ENCODE data around the gene CLECL1.

Gene CLECL1

GRCh38 chr12:9732921-9733461 lies at the start of gene CLECL1:
Gene CLECL1, minus strand, starts transcription at chr12:9733097.
- DNase-seq = no peak

- no peak for DNase-seq
Measured at GRCh38 chr12:9781360-9781759, 48.5 kb upstream of the CLECL1 start.

- no peak for DNase-seq
Measured at GRCh38 chr12:9779209-9779608, 46.3 kb upstream of the CLECL1 start.

GRCh38 chr12:9776781-9777180 lies 43.9 kb upstream of the CLECL1 start:
- no peak for DNase-seq

GRCh38 chr12:9773216-9773877 lies 40.5 kb upstream of the CLECL1 start:
- DNase-seq = no peak

GRCh38 chr12:9763025-9763424 lies 30.1 kb upstream of the CLECL1 start:
- peak; percentile 64 for DNase-seq

- DNase-seq = no peak
Measured at GRCh38 chr12:9762369-9762768, 29.5 kb upstream of the CLECL1 start.

- peak; percentile 52 for DNase-seq
Measured at GRCh38 chr12:9761419-9761781, 28.5 kb upstream of the CLECL1 start.

GRCh38 chr12:9760699-9761418 lies 28.0 kb upstream of the CLECL1 start, which contains the start of gene CD69:
Gene CD69, minus strand, starts transcription at chr12:9760901. Its CDS starts 81 bp downstream, at chr12:9760820.
- DNase-seq = peak; percentile 79

- DNase-seq = peak; percentile 35
Measured at GRCh38 chr12:9760120-9760519, 27.2 kb upstream of the CLECL1 start.

GRCh38 chr12:9759694-9760093 lies 26.8 kb upstream of the CLECL1 start:
- peak; percentile 30 for DNase-seq

- DNase-seq = peak; percentile 52
Measured at GRCh38 chr12:9758119-9758518, 25.2 kb upstream of the CLECL1 start.

- DNase-seq = peak; percentile 19
Measured at GRCh38 chr12:9757433-9758025, 24.6 kb upstream of the CLECL1 start.

- DNase-seq = no peak
Measured at GRCh38 chr12:9756706-9757105, 23.8 kb upstream of the CLECL1 start.

GRCh38 chr12:9756170-9756569 lies 23.3 kb upstream of the CLECL1 start:
- DNase-seq = no peak

GRCh38 chr12:9755567-9755966 lies 22.7 kb upstream of the CLECL1 start:
- DNase-seq = no peak

- DNase-seq = no peak
Measured at GRCh38 chr12:9755035-9755434, 22.1 kb upstream of the CLECL1 start.

GRCh38 chr12:9754099-9754927 lies 21.4 kb upstream of the CLECL1 start:
- DNase-seq = no peak

GRCh38 chr12:9753498-9753897 lies 20.6 kb upstream of the CLECL1 start:
- no peak for DNase-seq

- no peak for DNase-seq
Measured at GRCh38 chr12:9753073-9753472, 20.2 kb upstream of the CLECL1 start.

- DNase-seq = no peak
Measured at GRCh38 chr12:9752145-9752933, 19.4 kb upstream of the CLECL1 start.

Measured in hematopoietic multipotent progenitor cell treated with erythropoietin and hydrocortisone succinate and interleukin-3 and kit ligand, for 8 days (in vitro differentiated cells).